ENCODE measurements around the gene KAZN.

Gene KAZN

GRCh38 chr1:14590411-14591180, 7.9 kb upstream of the KAZN start:
- peak; percentile 20 for DNase-seq

DNA sequence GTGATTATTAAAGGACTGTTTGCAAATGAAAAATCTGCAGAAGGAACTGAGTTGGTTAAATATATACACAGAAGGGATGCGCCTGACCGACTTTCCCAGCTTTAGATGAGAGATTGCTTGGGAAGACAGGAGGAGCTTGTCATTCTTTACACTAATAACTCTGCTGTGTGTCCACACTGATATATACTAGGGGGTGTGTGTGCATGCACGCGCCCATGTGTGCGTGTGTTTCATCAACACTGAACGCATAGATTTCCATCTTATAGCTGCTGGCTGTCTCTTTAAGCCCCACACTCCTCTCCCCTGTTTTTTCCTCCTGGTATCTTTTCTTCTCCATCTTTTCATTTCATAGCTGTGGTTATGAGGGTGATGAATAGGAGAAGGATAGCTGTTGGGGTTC, 6.9 kb upstream of the KAZN start:
- DNase-seq: no peak

- DNase-seq: no peak
Observed at GRCh38 chr1:14592004-14592631, 6.4 kb upstream of the KAZN start.

DNA sequence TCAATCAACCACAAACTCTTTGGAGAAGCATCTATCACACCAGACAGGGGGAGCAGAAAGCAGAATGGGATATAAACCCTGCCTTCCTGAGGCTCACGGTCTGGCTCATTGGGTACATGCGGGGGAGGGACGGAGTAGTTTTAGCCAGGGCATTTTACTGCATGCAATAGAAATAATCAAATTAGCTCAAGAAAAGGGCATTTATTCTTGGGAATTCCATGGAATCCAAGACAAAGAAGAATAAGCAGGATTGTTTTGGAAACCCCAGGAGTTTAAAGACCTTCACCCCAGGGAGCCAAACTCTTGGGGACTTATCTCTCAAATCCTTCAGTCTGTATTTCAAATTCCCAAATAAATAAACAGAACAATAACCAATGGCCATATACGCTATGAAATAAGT, 5.2 kb upstream of the KAZN start:
- no peak for DNase-seq

- no peak for DNase-seq
Observed at GRCh38 chr1:14594045-14594444, 4.4 kb upstream of the KAZN start.

GRCh38 chr1:14596591-14596990, 1.9 kb upstream of the KAZN start:
- DNase-seq: no peak

DNA sequence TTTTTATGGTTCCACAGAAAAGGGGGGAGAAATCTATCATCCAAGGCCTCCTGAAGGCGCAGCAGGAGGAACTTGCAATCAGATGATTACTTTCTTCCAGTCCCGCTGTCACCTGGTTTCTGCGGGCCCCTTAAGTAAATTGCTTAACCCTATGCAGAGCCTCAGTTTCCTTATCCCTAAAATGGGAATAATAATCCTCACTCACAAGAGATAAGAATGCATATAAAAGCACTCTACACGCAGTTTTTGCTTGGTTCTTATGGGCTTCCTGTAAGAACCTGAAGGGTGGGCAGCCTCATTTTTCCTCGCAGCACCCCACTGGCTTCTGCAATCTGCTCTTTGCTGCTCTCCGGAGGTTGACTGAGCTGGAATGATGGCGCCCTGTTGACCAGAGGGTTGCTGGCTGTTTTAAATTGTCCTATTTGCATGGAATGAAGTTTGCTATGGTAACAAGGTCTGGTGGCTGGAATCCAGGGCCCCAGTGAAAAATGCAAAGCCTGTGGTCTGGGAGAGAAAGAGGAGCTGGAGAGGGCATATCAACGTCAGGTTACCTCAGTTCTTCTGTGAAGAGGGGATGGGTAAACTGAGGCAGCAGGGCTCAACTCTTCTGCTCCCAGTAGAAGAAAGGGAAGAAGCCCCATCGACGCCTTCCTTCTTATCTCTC, 1.0 kb upstream of the KAZN start:
- no peak for DNase-seq

GRCh38 chr1:14598007-14598497, 433 bp upstream of the KAZN start:
- no peak for DNase-seq

- DNase-seq: no peak
Observed at GRCh38 chr1:14599183-14599791, 802 bp downstream of the KAZN start.

DNA sequence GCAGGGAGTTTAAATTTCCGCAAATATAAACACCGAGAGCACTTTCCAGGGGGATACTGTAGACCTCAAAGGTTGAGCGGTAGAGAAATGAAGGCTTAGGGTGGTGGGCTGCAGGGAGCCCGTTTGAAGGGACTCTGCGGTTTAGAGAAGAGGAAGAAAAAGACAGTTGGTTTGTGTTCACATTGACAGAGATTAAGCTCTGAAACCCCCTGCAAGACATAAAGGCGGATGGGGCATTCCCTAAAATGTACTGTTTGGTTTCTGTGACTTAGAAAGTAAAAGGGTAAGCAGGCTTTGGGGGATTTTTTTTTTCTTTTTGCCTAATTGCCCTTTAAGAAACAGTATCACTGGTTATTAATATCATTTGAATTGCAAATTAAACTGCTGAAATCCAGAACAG, 1.3 kb downstream of the KAZN start:
- peak; percentile 58 for DNase-seq

DNA sequence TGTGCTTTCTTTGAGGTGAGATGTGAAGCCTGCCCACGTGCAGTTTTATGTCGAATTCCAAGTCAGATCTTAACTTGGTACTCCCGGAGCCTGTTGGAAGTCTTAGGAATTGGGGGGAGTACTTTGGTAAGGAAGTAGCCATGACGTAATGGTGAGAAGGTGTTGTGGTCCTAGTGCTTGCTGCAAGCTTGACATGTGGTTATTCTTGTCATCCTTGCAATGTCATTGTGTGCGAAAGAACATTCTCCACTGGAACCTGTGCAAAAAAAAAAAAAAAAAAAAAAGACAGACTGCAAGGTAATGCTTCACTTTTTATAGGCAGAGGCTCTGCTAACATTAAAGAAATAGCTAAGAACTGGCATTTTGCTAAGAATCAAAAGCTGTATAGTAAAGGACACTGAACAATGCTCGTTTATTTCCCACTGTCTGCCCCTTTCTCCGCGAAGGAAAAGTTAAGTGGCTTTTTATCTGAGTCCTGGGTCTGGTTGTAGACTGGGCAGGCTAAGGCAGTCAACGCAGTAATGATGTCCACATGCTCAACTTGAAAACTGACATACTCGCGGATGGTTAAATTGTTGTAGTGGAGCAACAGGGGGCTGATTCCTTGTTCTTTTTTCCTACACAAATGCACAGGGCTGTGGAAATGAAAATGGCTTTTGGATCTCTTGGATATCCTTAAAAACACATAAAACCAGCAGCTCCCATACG, 2.1 kb downstream of the KAZN start:
- DNase-seq: no peak

DNA sequence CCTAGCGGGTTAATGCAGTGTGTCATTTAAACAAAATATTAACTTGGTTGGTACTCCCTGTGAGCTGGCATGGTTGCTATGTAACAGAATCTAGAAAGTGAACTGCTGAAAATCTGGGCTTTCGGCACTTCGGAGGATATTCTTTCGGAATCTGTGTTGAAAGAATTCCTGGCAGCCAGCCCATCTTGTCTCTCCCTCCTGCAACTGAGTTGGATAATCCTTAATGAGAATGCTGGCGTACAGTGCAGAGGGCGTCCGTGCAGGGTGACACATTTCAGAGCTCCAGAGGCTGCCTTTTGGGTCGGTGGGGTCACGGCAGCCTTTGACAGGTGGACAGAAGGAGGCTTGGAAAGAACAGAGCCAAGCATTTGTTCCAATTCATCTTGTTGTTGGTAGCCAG, 3.7 kb downstream of the KAZN start:
- DNase-seq: no peak

GRCh38 chr1:14603645-14604044, 5.2 kb downstream of the KAZN start:
- DNase-seq: no peak

GRCh38 chr1:14604414-14604813, 5.9 kb downstream of the KAZN start:
- DNase-seq: no peak

DNA sequence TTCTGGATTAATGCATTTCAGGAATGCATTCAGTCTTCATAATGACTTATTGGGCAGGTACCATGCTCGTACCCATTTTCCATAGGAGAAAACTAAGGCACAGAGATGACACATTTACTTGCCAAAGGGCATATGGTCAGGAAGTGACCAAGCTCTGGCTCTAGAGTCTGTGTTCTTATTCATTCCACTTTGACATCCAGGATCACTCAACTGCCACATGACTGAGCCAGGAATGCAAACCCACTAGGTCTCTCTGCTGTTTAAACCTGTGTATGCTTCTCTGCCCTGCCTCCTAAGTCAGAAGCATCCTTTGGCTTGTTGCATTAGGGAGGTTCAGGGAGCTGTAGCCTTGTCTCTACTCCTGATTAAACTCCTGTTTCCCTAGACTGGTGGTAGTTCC, 7.5 kb downstream of the KAZN start:
- no peak for DNase-seq

GRCh38 chr1:14606632-14607031, 8.1 kb downstream of the KAZN start:
- peak; percentile 11 for DNase-seq

DNA sequence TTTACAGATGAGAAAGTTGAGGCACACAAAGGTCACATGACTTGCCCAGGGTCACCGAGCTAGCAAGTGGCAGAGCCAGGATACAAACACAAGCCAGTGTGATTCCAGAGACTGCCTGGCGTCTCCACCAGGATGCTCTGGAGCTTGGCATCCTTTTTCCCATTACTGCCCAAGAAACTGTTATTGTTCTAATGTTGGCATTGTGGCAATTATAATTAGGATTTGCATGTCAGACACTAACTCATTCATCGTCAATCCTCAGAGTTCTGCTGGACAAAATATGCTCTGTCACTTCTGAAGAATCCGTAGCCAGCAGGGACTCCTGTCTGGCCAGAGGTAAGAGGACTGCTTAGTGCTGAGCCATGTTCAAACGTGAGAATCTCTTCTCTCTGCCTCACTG, 8.8 kb downstream of the KAZN start:
- no peak for DNase-seq

GRCh38 chr1:14608308-14608707, 9.8 kb downstream of the KAZN start:
- DNase-seq: no peak

DNA sequence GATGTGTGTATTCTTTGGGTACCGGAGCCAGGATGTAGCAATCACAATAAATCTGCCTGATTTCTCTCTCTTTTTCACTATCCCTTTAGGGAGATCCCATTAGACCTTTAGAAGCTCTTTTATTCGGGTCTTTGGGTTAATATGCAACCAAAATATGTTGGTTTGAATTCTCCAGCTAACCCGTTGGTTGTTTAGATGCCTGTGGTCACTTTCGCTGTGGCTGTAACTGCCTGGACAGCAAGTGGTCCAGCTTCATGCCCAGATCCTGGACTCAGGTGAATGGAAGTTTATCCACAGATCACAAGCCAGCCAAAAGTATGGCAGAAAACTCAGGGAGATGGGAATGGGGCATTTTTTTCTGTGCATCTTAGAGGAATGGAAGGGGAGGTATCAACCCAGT, 12.3 kb downstream of the KAZN start:
- no peak for DNase-seq

GRCh38 chr1:14611792-14612191, 13.3 kb downstream of the KAZN start:
- no peak for DNase-seq

- DNase-seq: no peak
Observed at GRCh38 chr1:14612256-14612655, 13.8 kb downstream of the KAZN start.

GRCh38 chr1:14613926-14614325, 15.4 kb downstream of the KAZN start:
- DNase-seq: no peak

- DNase-seq: no peak
Observed at GRCh38 chr1:14614341-14614740, 15.9 kb downstream of the KAZN start.
